Mammary epithelial cell (primary cell): ENCODE measurements around the gene SHISA5.

ENCODE experiments used
- EZH2 ChIP-seq: IDR thresholded peaks from 2 replicates; pipeline ENCODE4 v1.6.1; 2012; ENCODE audit warnings: low read length, inconsistent platforms, borderline replicate concordance
- TF ChIP-seq, protein P1 (sequence below), 2 donors: IDR thresholded peaks in 1 of 2; conservative IDR thresholded peaks in 1 of 2; 2 replicates each; pipeline ENCODE4 v1.5.1; 2011 to 2012; ENCODE audit warnings: inconsistent platforms in 2 of 2, low read length in 2 of 2, mild to moderate bottlenecking in 2 of 2, control low read depth in 1 of 2, low read depth in 1 of 2; ENCODE audit not compliant: insufficient read depth in 1 of 2; ENCODE audit errors: extremely low read depth in 1 of 2

DNA sequence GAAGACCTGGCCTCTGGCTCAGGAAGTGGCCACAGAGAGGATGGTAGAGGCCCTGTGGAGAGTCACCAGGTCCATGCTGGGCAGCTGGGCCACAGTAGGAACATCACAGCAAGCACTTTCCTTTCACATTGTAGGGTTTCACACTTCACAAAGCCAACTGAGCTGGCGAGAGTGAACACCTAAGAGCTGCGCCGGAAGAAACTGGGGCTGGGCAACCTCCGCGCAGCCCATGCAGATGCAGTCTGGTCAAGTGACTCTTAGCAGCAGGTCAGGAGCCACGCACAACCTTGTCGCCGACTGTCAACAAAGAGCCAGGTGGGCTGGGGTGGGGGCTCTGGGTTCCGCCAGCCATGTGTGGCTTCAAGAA, 15.3 kb upstream of the SHISA5 start:
- TF ChIP-seq, protein P1, sequence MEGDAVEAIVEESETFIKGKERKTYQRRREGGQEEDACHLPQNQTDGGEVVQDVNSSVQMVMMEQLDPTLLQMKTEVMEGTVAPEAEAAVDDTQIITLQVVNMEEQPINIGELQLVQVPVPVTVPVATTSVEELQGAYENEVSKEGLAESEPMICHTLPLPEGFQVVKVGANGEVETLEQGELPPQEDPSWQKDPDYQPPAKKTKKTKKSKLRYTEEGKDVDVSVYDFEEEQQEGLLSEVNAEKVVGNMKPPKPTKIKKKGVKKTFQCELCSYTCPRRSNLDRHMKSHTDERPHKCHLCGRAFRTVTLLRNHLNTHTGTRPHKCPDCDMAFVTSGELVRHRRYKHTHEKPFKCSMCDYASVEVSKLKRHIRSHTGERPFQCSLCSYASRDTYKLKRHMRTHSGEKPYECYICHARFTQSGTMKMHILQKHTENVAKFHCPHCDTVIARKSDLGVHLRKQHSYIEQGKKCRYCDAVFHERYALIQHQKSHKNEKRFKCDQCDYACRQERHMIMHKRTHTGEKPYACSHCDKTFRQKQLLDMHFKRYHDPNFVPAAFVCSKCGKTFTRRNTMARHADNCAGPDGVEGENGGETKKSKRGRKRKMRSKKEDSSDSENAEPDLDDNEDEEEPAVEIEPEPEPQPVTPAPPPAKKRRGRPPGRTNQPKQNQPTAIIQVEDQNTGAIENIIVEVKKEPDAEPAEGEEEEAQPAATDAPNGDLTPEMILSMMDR (conservative IDR thresholded peaks at IDR 0.05 in 1 of 2, IDR thresholded peaks at IDR 0.05 in 1 of 2; ENCODE audit: extremely low read depth in 1 of 2, insufficient read depth in 1 of 2, low read depth in 1 of 2, low read length in 2 of 2): no peak
- no peak for TF ChIP-seq EZH2
